ENCODE results near the gene CHAC1.

GRCh38 chr15:40992241-40992741, 39.0 kb downstream of the CHAC1 start:
- TF ChIP-seq CTCF (conservative IDR thresholded peaks at IDR 0.05) (no peak), EZH2 (IDR thresholded peaks at IDR 0.05; ENCODE audit: low read depth) (no peak)

Measured in PC-9 (cell line).